ENCODE results near the gene NELL1.

- TF ChIP-seq POLR2A (IDR thresholded peaks at IDR 0.05), result no peak
- TF ChIP-seq CTCF (IDR thresholded peaks at IDR 0.05), result no peak
- TF ChIP-seq POLR2AphosphoS5 (IDR thresholded peaks at IDR 0.05), result no peak
- TF ChIP-seq EP300 (IDR thresholded peaks at IDR 0.05), result no peak
Observed at GRCh38 chr11:20631519-20632168, 37.7 kb upstream of the NELL1 start.
